NCI-H1436 treated with DMSO at 0.1 percent for 48 hours (cell line): ENCODE measurements around the gene FIGN.

ENCODE experiments used
- DNase-seq: peaks from one replicate; lab custom pipeline; 2025; lab: John Stamatoyannopoulos, UW

FIGN gene

GRCh38 chr2:163558251-163559021 lies 177.4 kb downstream of the FIGN start:
- DNase-seq = no peak

- DNase-seq = no peak
Observed at GRCh38 chr2:163556511-163556910, 179.3 kb downstream of the FIGN start.

- DNase-seq = no peak
Observed at GRCh38 chr2:163554864-163555263, 180.9 kb downstream of the FIGN start.

- DNase-seq = no peak
Observed at GRCh38 chr2:163553601-163554000, 182.2 kb downstream of the FIGN start.

GRCh38 chr2:163552758-163553157 lies 183.1 kb downstream of the FIGN start:
- no peak for DNase-seq

- DNase-seq = no peak
Observed at GRCh38 chr2:163551616-163552373, 184.0 kb downstream of the FIGN start.

- DNase-seq = no peak
Observed at GRCh38 chr2:163548970-163549369, 186.8 kb downstream of the FIGN start.
